GM10266 (cell line): Measurements from ENCODE around the gene TXNDC11.
"Not testable (repeated sequence)": the region's sequence is repeated elsewhere in the genome, so short reads cannot be mapped to it uniquely, and the experiment has no call there.

ENCODE experiments used
- DNase-seq: peaks from one replicate; pipeline ENCODE4 v3.0.0; 2012; ENCODE audit errors: extremely low spot score
- CTCF ChIP-seq: IDR thresholded peaks from 2 replicates; pipeline ENCODE4 v1.5.1; 2012; ENCODE audit warnings: mild to moderate bottlenecking, low read depth; ENCODE audit not compliant: control insufficient read depth, insufficient read depth; ENCODE audit errors: missing control alignments

The TXNDC11 gene

GRCh38 chr16:11742536-11743307, at the start of gene TXNDC11:
Gene TXNDC11, minus strand, starts transcription at chr16:11742857. Its CDS starts 127 bp downstream, at chr16:11742730.
- DNase-seq, result peak; percentile 96
- TF ChIP-seq CTCF, result no peak

- no peak for TF ChIP-seq CTCF
- no peak for DNase-seq
These were observed 48.6 kb upstream of the TXNDC11 start for GRCh38 chr16:11791144-11791828.

- no peak for TF ChIP-seq CTCF
- no peak for DNase-seq
These were observed 46.3 kb upstream of the TXNDC11 start for GRCh38 chr16:11788914-11789313.

- DNase-seq, result not testable (repeated sequence)
These were observed 42.4 kb upstream of the TXNDC11 start for GRCh38 chr16:11784980-11785599.

- DNase-seq, result not testable (repeated sequence)
These were observed 41.7 kb upstream of the TXNDC11 start for GRCh38 chr16:11784381-11784780.

- no peak for TF ChIP-seq CTCF
- no peak for DNase-seq
These were observed 41.3 kb upstream of the TXNDC11 start for GRCh38 chr16:11784038-11784369.

GRCh38 chr16:11783319-11784037, 40.8 kb upstream of the TXNDC11 start:
- TF ChIP-seq CTCF, result no peak
- peak; percentile 62 for DNase-seq

- no peak for DNase-seq
These were observed 39.1 kb upstream of the TXNDC11 start for GRCh38 chr16:11781773-11782172.

More at GRCh38 chr16:11781773-11782172, 39.1 kb upstream of the TXNDC11 start:
- TF ChIP-seq CTCF, result no peak
